M059J (cell line): Measurements from ENCODE around the gene MACROD2. TPM values are rescaled to one million over a fixed set of nuclear protein-coding genes. Genes with fewer than 3 reads are reported as not detected.
"Not testable (repeated sequence)": the region's sequence is repeated elsewhere in the genome, so short reads cannot be mapped to it uniquely, and the experiment has no call there.

ENCODE experiments used
- DNase-seq: peaks from one replicate; pipeline ENCODE4 v3.0.0-alpha.2; 2012; ENCODE audit warnings: low read depth
- total RNA-seq: library from RNA; depleted of rRNA; stranded (reverse); fragments of >200 nt; shearing (Covaris generic); gene quantifications from 2 replicates; pipeline ENCODE4 v1.2.3, GENCODE V29; 2014; rRNA removed

The MACROD2 gene
- 0.44 and 1.8 TPM in 2 replicates for total RNA-seq

DNA sequence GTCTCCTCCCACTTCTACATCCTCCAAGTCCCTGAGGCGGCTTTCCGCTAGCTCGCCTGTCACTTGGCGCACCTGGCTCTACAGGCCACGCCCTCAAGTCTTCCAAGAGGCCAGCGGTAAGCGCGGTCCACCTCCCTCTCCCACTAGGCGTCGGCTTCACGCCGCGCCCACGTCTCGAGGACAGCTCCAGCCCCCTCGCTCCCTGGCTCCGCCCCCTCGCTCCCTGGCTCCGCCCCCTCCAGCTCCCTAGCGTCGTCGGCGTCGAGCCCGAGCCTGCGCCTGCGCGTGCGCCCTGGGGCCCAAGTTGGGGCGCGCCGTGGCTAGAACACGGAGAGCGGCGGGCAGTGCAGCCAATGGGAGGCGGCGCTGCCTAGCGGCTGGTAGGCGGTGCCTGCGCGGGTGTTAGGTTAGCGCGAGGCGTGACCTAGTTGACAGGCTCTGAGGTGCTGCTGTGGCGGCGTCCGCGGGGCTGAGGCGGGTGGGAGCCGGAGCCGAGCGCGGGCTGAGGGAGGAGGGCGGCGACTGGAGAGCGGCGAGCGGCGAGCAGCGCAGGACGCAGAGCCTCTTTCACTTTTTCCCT lies at the start of gene MACROD2:
TSS of gene MACROD2 (plus strand) at position 431 of the 580 bp plus-strand sequence.
- DNase-seq, result peak; percentile 91

DNA sequence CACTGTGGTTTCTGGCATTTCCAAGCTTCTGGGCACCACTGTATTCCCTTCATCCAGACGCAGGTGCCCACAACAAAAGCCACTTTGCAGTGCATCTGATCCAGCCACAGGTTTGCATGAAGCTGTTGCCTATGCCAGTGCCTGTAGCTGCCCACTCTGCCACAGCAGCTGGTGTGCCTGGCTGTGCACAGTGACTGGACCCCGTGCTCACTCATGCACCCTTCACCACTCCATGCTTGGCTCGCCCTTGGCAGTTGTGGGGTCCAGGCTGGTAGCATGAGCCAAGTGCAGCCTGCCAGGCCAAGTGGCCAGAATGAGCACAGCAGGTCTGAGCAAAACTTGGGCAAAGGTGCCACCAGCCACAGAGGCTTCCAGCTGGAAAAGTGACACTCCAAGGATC lies 47.6 kb upstream of the MACROD2 start:
- DNase-seq, result no peak

DNA sequence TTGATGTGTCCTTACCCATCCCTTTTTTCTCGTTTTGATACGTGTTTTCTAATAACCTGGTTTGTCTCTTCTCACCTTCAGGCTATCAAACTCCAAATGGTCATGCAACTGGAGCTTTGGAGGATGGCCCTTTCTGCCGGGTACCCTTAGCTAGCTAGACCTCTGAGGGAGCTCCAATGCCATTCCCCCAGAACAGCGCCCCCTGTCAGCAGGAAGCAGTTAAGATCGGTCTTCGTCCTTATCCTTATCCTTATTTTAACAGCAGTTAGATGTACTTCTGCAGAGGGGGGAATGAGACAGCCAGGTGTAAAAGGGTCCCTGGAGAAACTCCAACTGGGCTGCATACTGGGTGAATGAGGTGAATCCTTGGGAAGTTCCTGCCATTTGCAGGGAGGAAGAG lies 42.1 kb upstream of the MACROD2 start:
- DNase-seq, result no peak

DNA sequence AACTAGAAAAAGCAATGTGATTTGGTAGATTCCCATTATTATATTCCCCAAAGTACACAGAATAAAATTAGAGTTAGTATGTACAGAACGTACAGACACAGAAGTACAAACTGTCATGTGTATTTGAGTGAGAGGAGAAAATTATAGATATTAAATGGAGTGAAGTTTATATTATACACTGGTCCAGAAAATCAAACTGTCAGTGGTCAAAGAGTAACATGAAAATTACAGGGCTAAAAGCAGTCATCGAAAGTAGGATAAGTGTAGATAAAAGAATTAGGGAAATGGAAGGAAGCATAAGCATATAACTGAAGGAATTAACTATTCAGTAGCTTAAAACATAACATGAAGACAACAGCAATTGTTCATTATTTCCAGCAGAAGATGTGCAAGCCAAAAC lies 35.2 kb upstream of the MACROD2 start:
- no peak for DNase-seq

DNA sequence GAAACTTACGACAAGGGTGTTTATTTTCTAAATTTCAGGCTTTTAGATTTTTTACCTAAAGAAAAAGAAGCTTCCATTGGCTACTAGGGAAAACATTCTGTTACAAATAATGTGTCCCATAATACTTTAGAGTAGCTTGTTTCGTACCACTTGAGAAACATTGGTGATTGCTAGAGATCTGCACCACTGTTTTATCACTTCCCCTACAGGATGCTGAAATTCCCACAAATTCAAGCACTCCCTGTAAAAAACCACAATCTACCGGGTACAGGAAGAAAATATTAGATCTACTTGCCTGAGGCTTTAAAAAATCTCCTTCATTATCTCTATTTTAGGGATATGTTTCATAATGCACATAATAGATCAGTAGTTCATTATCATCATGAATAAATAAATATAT lies 34.8 kb upstream of the MACROD2 start:
- DNase-seq, result peak; percentile 5

DNA sequence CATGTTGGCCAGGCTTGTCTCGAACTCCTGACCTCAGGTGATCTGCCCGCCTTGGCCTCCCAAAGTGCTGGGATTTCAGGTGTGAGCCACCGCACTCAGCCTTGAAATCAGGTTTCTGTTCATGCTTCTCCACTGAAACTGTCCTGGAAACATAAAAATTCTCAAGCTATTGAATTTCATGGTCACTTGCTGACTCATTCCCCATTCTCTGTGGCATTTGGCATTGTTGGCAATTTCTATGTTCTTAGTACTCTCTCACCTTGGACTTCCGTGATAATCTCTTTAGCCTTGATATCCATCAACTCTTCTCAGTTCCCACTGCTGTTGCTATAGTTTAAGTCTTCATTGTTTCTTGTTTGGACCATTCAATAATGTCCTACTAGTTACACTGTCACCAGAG lies 11.1 kb upstream of the MACROD2 start:
- DNase-seq, result peak; percentile 78

DNA sequence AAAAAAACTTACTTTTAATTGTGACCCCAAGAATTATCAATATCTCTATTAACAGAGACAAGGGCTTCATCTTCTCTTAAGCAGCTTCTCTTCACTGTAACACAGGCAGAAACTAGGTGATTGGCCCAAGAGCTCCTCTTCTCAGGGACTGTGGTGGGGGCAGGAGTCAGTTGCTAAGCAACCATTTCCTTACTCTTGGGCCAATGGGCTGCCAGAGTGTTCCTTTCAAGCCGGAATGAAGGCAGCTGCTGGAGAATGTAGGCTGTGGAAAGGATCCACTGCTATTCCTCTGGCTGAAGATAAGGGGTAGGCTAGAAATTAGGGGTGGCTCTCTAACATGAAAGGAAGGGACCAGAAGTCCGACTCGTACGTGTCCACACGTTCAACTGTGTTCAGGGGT lies 4.9 kb upstream of the MACROD2 start, which contains the start of gene SEL1L2:
TSS of gene SEL1L2 (minus strand) at position 150 of the 400 bp plus-strand sequence. CDS start at position 70, 80 bp downstream.
- DNase-seq, result peak; percentile 7

DNA sequence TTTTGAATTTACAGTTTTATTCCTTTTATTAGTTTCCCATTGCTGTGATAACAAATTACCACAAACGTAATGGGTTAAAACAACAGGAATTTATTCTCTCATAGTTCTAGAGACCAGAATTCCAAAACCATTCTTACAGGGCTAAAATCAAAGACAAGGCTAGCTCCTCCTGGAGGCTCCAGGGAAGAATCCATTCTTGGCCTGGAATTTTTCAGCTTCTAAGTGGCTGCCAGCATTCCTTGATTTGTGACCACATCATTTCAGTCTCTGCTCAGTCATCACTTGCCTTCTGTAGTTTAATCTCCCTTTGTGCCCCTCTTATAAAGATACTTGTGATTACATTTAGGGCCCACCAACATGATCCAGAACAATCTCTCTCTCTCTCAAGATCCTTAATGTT lies 4.0 kb upstream of the MACROD2 start:
- DNase-seq, result peak; percentile 3

DNA sequence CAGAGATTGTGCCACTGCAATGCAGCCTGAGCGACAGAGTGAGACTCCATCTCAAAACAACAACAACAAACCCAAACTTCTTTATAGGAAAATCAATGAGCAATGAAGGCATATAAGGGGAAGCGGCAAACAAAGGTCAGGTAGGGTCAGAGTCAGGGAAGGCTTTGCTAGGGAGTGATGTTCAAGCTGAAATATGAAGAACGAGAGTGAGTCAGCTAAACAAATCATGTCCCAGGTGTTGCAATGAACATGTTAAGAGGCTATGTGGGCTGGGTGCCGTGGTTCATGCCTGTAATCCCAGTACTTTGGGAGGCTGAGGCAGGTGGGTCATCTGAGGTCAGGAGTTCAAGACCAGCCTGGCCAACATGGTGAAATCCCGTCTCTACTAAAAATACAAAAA lies 3.4 kb upstream of the MACROD2 start:
- DNase-seq, result not testable (repeated sequence)

DNA sequence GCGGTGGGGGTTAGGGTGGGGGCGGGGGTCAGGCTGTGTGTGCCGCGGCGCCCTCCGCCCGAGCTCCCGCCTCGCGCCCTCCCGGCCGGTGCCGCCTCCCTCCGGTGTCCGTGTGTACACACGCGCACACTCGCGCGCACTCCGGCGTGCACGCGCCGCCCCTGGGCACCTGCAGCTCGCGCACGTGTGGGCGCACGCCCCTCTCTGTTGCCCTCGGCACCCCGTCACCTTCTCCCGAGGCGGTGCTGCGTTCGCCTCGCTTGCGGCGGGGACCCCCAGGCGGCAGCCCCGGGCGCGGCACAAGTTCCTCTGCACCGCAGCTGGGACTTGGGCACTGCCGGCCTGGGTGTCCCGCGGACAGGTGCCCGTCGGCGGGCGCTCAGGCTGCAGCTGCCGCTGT lies 525 bp downstream of the MACROD2 start:
- DNase-seq, result peak; percentile 23

DNA sequence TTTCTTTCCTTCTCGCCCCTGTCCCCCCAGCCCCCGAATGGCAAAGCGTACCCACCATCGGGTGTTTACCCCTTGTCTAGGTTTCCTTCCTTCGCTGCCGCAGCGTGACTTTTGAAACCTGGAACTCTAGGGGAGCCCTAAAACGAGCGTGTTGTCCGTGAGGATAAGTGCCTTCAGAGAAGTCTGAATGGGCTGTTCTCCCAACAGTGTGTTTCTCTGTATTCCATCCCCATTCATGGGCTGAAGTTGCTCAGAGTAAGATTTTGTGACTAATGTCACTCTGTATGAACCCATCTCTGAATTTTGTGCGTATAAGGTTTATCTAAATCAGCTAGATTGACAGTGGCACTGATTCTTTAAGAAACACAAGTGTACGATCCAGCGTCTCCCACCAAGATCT lies 949 bp downstream of the MACROD2 start:
- DNase-seq, result peak; percentile 12

DNA sequence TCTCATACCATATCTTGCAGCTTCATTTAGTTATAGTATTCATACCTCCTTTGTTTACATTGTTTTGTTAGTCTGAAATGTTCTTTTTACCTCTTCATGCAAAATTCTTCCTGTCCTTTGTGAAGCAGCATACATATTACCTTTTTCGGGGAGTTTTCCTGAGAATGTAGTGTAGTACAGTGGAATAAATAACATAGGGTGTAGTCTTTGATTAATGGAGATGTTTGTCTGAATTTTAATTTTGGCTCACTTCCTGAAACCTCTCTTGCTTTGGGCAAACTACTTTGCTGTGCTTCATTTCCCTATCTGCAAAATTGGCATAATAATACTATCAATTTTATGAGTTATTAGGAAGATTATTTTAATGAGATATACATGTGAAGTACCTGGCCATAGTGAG lies 5.6 kb downstream of the MACROD2 start:
- no peak for DNase-seq

DNA sequence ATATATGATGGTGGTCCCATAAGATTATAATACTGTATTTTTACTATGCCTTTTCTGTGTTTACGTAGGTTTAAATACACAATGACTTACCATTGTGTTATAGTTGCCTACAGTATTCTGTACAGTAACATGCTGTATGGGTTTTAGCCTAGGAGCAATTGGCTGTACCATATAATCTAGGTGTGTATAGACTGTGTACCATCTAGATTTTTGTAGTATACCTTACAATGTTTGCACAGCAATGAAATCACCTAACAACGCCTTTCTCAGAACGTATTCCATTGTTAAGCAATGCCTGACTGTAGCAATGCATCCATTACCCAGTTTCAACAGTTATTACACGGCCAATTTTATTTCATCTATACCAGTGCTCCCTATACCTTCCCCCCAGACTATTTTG lies 10.7 kb downstream of the MACROD2 start:
- DNase-seq, result no peak

DNA sequence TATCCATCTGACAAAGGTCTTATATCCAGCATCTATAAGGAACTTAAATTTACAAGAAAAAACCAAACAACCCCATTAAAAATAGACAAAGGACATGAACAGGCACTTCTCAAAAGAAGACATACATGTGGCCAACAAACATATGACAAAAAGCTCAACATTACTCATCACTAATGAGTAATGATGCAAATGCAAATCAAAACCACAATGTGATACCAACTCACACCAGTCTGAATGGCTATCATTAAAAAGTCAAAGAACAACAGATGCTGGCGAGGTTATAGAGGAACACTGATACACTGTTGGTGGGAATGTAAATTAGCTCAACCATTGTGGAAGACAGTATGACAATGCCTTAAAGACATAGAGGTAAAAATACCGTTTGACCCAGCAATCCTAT lies 13.9 kb downstream of the MACROD2 start:
- peak; percentile 17 for DNase-seq

DNA sequence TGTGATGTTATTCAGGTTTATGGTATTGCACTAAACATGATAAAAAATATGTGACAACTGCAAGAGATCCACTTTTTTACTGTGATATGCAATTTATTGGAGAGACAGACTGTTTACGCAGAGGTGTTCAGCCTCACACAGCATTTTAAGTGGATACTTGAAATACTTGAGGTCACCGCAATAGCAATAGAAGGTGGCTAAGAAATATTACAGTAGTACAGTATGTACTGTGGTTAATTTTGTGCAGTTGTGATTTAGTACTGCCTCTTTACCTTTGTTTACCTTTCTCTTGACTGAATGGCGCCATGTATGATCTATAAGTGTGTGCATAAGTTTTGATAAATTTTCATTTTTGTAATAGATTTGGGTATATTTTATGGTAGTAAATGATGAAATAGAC lies 17.4 kb downstream of the MACROD2 start:
- no peak for DNase-seq

DNA sequence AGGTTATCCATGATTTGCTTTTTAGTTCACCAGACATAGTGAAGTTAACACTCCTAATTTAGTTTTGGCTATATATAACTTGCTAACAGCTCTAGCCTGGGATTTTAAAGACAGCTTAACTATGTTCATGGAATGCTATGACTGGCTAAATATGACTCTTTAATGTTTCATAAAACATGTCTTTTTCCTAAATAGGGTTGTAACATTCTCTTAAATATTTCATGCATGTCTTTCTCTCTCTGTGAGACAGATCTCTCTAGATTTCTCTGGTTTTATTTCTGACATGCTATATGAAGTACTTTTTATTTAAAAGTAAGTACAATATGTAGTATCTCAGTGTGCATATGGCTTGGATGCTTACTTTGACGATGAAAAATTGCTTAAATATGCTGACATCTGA lies 35.7 kb downstream of the MACROD2 start:
- DNase-seq, result no peak

DNA sequence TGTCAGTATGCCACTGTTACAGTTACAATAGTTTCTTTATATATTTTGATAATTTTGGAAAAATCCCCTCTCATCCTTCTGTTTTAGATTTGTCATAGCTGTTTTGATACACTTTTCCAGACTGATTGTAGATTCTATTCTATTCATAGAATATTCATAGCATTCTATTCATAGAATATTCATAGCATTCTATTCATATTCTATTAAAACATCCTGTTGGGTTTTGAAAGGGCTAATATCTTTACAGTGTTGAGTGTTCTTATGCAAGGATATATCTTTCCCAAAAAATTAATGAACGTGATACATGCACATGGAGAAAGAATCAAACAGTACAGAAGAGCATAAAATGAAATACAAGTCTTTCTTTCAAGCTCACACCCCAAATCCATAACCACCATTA lies 38.0 kb downstream of the MACROD2 start:
- DNase-seq, result no peak

DNA sequence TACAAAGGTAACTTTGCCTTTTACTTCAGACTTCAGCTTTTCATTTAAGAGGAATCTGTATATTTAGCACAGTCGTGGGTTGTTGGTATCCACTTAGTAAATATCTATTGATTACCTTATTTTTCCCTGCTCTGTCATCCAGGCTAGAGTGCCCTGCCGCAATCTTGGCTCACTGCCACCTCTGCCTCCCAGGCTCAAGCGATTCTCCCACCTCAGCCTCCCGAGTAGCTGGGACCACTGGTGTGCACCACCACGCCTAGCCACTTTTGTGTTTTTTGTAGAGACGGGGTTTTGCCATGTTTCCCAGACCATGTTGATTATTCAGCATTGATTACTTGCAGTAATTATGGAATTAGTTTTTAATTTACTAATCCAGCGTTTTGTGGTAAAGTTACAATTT lies 41.3 kb downstream of the MACROD2 start:
- DNase-seq, result no peak

DNA sequence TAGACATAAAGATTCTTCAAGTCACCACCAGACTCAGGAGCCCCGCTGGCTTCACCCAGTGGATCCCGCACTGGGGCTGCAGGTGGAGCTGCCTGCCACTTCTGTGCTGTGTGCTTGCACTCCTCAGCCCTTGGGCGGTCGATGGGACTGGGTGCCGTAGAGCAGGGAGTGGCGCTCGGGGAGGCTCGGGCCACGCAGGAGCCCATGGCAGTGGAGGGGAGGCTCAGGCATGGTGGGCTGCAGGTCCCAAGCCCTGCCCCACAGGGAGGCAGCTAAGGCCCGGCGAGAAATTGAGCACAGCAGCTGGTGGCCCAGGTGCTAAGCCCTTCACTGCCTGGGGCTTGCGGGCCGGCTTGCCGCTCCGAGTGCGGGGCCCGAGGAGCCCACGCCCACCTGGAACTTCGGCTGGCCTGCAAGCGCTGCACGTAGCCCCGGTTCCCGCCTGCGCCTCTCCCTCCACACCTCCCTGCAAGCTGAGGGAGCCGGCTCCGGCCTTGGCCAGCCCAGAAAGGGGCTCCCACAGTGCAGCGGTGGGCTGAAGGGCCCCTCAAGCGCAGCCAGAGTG lies 49.5 kb downstream of the MACROD2 start:
- not testable (repeated sequence) for DNase-seq

DNA sequence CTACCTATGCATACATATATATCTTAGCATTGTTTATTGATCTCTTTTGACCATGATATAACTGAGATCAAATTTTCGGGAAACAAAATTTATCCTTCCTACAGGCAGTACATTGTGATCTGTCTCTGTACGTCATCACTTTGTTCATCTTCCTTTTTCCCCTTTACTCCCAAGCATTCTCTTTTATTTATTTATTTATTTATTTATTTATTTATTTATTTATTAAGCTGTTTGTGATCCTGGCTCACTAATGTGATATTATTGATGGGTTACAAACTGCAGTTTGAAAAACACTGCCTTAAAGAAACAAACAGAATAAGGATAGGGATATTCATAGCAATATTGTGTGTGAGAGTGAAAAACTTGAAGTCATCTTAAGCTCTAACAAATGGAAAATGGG lies 51.2 kb downstream of the MACROD2 start:
- no peak for DNase-seq

DNA sequence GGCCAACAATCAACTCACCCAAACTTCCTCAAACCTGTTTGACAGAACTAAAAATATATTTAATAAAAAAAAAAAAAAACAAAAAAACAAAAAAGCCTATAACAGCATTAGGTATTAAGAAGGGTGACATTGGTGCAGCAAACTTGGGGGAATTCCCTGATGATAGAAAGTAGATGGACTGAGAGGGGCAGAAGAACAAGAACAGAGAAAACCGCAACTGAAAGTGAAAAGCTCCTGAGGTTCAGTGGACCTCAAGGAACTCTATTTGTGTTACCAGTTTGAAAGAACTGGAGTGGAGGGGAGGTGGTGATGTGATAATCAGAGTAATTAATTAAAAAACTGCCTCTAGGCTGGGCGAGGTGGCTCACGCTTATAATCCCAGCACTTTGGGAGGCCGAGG lies 53.8 kb downstream of the MACROD2 start:
- no peak for DNase-seq

DNA sequence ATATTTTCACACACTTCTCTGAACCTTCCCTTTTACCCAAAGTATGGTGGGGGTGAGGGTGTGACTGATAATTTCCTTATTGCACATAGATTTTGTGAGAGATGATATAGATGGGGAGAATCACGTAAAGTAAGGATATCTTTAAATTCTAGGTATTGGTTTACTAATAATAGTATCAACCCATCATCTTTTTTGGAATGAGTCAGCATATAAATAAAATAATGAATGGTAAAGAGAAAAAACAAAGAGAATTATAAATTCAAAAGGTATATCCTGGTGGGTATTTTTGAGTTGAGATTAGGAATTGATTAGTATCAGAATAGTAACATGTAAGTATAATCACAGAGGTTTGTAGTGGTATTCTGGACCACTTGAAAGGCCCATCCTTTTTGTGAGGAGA lies 56.1 kb downstream of the MACROD2 start:
- no peak for DNase-seq

DNA sequence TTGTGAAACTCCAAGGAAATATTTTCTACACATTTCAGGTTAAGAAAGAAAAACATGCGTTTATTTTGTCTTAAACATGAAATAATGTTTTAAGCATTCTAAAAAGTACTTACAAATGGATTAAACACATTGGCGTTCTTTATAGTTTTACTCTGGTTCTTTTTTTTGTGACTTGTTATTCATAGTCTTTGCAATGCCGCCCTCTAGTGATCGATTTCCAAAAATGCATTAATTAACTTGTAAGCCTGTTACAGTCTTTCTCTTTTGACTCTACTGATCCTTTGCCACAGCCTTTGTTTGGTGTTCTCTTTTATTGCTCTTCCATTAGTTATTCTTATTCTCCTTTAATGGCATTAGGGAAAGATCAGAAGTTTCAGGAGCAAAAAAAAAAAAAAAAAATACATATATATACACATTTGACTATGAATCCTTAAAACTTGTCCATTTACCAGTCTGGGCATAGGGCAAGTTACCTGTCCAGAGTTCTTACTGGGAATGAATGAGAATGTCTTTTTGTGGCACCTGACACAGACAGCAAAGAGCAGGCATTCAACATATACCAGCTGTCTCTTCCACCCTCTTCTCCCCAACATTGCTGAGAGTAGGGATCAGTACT lies 59.9 kb downstream of the MACROD2 start:
- DNase-seq, result peak; percentile 74

DNA sequence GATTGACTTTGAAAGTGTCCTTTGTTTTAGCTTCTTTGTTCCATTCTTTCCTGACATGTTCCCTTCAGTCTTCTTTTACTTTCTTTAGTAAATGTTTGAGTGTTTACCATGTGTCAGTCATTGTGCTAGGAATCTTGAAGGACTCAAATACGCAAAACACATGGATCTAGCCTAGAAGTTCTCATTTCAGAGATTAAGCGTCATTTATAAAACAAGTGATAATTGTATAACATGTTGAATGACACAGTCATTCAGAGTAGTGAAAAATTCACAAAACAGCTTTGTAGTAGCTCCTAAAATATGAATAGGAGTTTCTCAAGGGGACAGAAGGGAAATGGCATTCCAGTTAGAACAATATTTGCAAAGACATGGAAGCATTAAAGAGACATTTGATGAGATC lies 66.9 kb downstream of the MACROD2 start:
- DNase-seq, result no peak
